ENCODE measurements around the gene SLC46A3. TPM values are rescaled to one million over a fixed set of nuclear protein-coding genes. Genes with fewer than 3 reads are reported as not detected.

The SLC46A3 gene
- total RNA-seq, 2 donors from 2014 or later = 8.2 to 16.8 TPM

GRCh38 chr13:28659621-28659970 lies 59.2 kb downstream of the SLC46A3 start:
- DNase-seq (ENCODE audit: low spot score) = no peak
- H3K4me3 ChIP-seq = peak overlapping the region; percentile 87 to 90
- H3K27me3 ChIP-seq (replicated peaks; ENCODE audit: insufficient read depth) = no peaks in the 10 kb centered on the region
- no peaks in the 10 kb centered on the region for H3K36me3 ChIP-seq
- H3K27ac ChIP-seq = peak overlapping the region; percentile 82 to 88
- TF ChIP-seq POLR2A (IDR thresholded peaks at IDR 0.05) (no peak), POLR2AphosphoS5 (IDR thresholded peaks at IDR 0.05) (no peak)
- TF ChIP-seq, protein P1, sequence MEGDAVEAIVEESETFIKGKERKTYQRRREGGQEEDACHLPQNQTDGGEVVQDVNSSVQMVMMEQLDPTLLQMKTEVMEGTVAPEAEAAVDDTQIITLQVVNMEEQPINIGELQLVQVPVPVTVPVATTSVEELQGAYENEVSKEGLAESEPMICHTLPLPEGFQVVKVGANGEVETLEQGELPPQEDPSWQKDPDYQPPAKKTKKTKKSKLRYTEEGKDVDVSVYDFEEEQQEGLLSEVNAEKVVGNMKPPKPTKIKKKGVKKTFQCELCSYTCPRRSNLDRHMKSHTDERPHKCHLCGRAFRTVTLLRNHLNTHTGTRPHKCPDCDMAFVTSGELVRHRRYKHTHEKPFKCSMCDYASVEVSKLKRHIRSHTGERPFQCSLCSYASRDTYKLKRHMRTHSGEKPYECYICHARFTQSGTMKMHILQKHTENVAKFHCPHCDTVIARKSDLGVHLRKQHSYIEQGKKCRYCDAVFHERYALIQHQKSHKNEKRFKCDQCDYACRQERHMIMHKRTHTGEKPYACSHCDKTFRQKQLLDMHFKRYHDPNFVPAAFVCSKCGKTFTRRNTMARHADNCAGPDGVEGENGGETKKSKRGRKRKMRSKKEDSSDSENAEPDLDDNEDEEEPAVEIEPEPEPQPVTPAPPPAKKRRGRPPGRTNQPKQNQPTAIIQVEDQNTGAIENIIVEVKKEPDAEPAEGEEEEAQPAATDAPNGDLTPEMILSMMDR (IDR thresholded peaks at IDR 0.05) = no peak
- no peaks in the 10 kb centered on the region for H3K4me1 ChIP-seq (replicated peaks)
- intact Hi-C loops (cut with DNase I) = loop anchor here (5.0 to 10.0 kb wide), 3 partner anchors 58 to 1455 kb away; partner anchors contain the start of genes PAN3 and SLC46A3
- 20% methylated on average over 4 of the region's 4 CpGs for WGBS
- no peaks in the 10 kb centered on the region for H3K9me3 ChIP-seq

DNA sequence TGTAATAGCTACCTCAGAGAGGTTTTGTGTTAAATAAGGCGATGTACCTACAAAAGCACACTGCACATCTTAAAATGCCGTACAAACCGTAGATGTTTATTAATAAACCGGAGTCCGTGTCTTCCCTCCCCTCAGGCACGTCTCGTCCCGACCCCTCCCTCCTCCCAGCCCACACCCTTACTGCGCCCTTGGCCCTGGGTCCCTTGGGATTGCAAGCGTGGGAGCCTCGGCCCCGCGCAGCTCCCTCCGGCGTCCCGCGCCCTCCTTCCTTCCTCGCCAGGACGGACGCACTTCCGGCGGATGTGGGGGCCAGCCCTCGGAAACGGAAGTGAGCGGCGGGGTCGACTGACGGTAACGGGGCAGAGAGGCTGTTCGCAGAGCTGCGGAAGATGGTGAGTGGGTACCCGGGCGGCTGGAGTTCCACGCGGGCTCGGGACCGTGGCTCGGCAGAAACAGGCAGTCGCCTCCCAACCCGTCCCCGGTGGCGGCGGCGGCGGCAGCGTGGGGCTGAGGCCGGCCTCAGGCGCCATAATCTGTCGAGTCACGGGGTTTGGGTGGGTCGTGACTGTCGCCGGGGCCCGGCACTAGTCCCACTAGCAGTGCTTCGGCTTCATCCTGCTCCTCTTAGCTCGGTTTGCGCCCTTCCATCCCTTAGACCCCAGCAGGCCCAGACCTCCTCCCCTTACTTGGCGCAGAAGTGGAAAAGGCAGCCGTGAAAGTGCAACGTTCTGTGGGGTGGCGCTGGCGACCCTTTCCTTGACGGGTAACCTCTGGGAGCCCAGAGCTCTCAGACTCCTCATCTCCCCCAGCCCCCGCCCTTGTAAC lies 59.8 kb downstream of the SLC46A3 start, which contains the start of gene POMP:
Gene POMP (plus strand): TSS at position 335 of the 825 bp plus-strand sequence. CDS start 55 bp downstream, at position 390.
- peak within 1 kb of the TSS; percentile 87 to 90 for H3K4me3 ChIP-seq
- H3K36me3 ChIP-seq = no peaks in the 10 kb centered on the region
- WGBS = under 1% methylated on average over 56 of the region's 64 CpGs
- no peaks in the 10 kb centered on the region for H3K9me3 ChIP-seq
- H3K27me3 ChIP-seq (replicated peaks; ENCODE audit: insufficient read depth) = no peaks in the 10 kb centered on the region
- peak within 1 kb of the TSS; percentile 82 to 88 for H3K27ac ChIP-seq
- H3K4me1 ChIP-seq (replicated peaks) = no peaks in the 10 kb centered on the region
- intact Hi-C loops (cut with DNase I) = loop anchor here (5.0 to 10.0 kb wide), 3 partner anchors 58 to 1456 kb away; partner anchors contain the start of genes PAN3 and SLC46A3
- DNase-seq (ENCODE audit: low spot score) = peak; percentile 85
- TF ChIP-seq POLR2A (IDR thresholded peaks at IDR 0.05) (peak; percentile 90), POLR2AphosphoS5 (IDR thresholded peaks at IDR 0.05) (peak; percentile 99)
- TF ChIP-seq, protein P1 (IDR thresholded peaks at IDR 0.05) = peak in 1 of 4 experiments; percentile 6

DNA sequence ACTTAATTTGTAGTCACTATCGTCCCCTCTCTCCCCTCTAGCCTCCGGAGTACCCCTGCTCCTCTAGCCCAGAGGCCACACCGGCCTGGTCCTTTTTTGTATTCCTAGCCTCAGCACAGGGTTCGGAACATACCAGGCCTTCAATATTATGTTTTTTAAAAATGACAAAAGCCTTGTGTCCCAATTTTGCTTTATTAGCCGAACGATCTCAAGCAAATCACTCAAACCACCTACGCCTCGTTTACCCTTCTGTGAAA lies 60.3 kb downstream of the SLC46A3 start:
- Histone ChIP-seq H3K27me3 (replicated peaks; ENCODE audit: insufficient read depth) (no peaks in the 10 kb centered on the region), H3K4me1 (replicated peaks) (no peaks in the 10 kb centered on the region), H3K4me3 (peak overlapping the region; percentile 87 to 90), H3K9me3 (no peaks in the 10 kb centered on the region), H3K27ac (peak overlapping the region; percentile 82 to 88), H3K36me3 (no peaks in the 10 kb centered on the region)
- intact Hi-C loops (cut with DNase I) = loop anchor here (5.0 to 10.0 kb wide), 3 partner anchors 59 to 1456 kb away; partner anchors contain the start of genes PAN3 and SLC46A3
- no peak for TF ChIP-seq POLR2A (IDR thresholded peaks at IDR 0.05)
- TF ChIP-seq POLR2AphosphoS5 (IDR thresholded peaks at IDR 0.05) = no peak
- TF ChIP-seq, protein P1 (IDR thresholded peaks at IDR 0.05) = no peak
- 0% methylated on average over 8 of the region's 8 CpGs for WGBS
- DNase-seq (ENCODE audit: low spot score) = no peak

- H3K27me3 ChIP-seq (replicated peaks; ENCODE audit: insufficient read depth) = no peaks in the 10 kb centered on the region
- WGBS = 34% methylated on average over 12 of the region's 12 CpGs
- H3K27ac ChIP-seq = peak overlapping the region; percentile 82 to 88
- TF ChIP-seq POLR2AphosphoS5 (IDR thresholded peaks at IDR 0.05) (no peak), POLR2A (IDR thresholded peaks at IDR 0.05) (no peak)
- TF ChIP-seq, protein P1 (IDR thresholded peaks at IDR 0.05) = no peak
- H3K4me3 ChIP-seq = peak overlapping the region; percentile 87 to 90
- no peaks in the 10 kb centered on the region for H3K4me1 ChIP-seq (replicated peaks)
- H3K9me3 ChIP-seq = no peaks in the 10 kb centered on the region
- no peaks in the 10 kb centered on the region for H3K36me3 ChIP-seq
- intact Hi-C loops (cut with DNase I) = loop anchor here (5.0 to 10.0 kb wide), 3 partner anchors 59 to 1457 kb away; partner anchors contain the start of genes PAN3 and SLC46A3
- DNase-seq (ENCODE audit: low spot score) = no peak
These were observed 60.8 kb downstream of the SLC46A3 start for GRCh38 chr13:28657784-28658538.
